WTC11 (cell line): ENCODE results near the gene NOXO1. TPM values are rescaled to one million over a fixed set of nuclear protein-coding genes. Genes with fewer than 3 reads are reported as not detected.

ENCODE experiments used
- ATF1 ChIP-seq: sonication (generic); formaldehyde crosslinking; IDR thresholded peaks from 2 replicates; pipeline ENCODE4 v1.8.1; 2023; ENCODE audit warnings: mild to moderate bottlenecking, moderate library complexity, missing genetic modification reagents
- ATF3 ChIP-seq: sonication (generic); formaldehyde crosslinking; conservative IDR thresholded peaks from 2 replicates; pipeline ENCODE4 v1.8.1; 2022; ENCODE audit warnings: mild to moderate bottlenecking, missing genetic modification reagents
- FOXP1 ChIP-seq: sonication (generic); formaldehyde crosslinking; IDR thresholded peaks from 2 replicates; pipeline ENCODE4 v1.8.0; 2022; ENCODE audit warnings: missing genetic modification reagents, mild to moderate bottlenecking, moderate library complexity, borderline replicate concordance
- FOXP4 ChIP-seq: sonication (generic); formaldehyde crosslinking; IDR thresholded peaks from 2 replicates; pipeline ENCODE4 v1.8.0; 2022; ENCODE audit warnings: mild to moderate bottlenecking, missing genetic modification reagents
- GABPB1 ChIP-seq: sonication (generic); formaldehyde crosslinking; IDR thresholded peaks from 2 replicates; pipeline ENCODE4 v1.8.1; 2023; ENCODE audit warnings: mild to moderate bottlenecking, missing genetic modification reagents
- GRHL2 ChIP-seq: fragments of 250-450 bp; sonication (Bioruptor Pico); IDR thresholded peaks from 2 replicates; pipeline ENCODE4 v1.8.0; 2022; ENCODE audit warnings: mild to moderate bottlenecking, moderate library complexity; ENCODE audit not compliant: insufficient replicate concordance, severe bottlenecking
- HMGA2 ChIP-seq: fragments of 250-450 bp; sonication (Bioruptor Pico); IDR thresholded peaks from 2 replicates; pipeline ENCODE4 v1.4.0; 2021; ENCODE audit warnings: mild to moderate bottlenecking, moderate library complexity
- JUN ChIP-seq: sonication (generic); formaldehyde crosslinking; IDR thresholded peaks from 2 replicates; pipeline ENCODE4 v1.8.0; 2023; ENCODE audit warnings: mild to moderate bottlenecking, missing genetic modification reagents
- KAT7 ChIP-seq: sonication (generic); formaldehyde crosslinking; IDR thresholded peaks from 2 replicates; pipeline ENCODE4 v1.8.1; 2023; ENCODE audit warnings: missing genetic modification reagents, mild to moderate bottlenecking, borderline replicate concordance
- MYBL2 ChIP-seq: sonication (generic); formaldehyde crosslinking; IDR thresholded peaks from 2 replicates; pipeline ENCODE4 v1.8.1; 2023; ENCODE audit warnings: mild to moderate bottlenecking, moderate library complexity, missing genetic modification reagents
- NR2C2 ChIP-seq: sonication (generic); formaldehyde crosslinking; IDR thresholded peaks from 2 replicates; pipeline ENCODE4 v1.8.0; 2022; ENCODE audit warnings: mild to moderate bottlenecking, missing genetic modification reagents
- RORB ChIP-seq: fragments of 250-450 bp; sonication (Bioruptor Pico); IDR thresholded peaks from 2 replicates; pipeline ENCODE4 v1.9.0; 2021; ENCODE audit warnings: mild to moderate bottlenecking
- STAT6 ChIP-seq: sonication (generic); formaldehyde crosslinking; conservative IDR thresholded peaks from 2 replicates; pipeline ENCODE4 v1.8.1; 2023; ENCODE audit warnings: mild to moderate bottlenecking, low read depth, missing genetic modification reagents, moderate library complexity
- USF1 ChIP-seq: sonication (generic); formaldehyde crosslinking; IDR thresholded peaks from 2 replicates; pipeline ENCODE4 v1.8.0; 2022; ENCODE audit warnings: mild to moderate bottlenecking, missing genetic modification reagents
- USF2 ChIP-seq: sonication (generic); formaldehyde crosslinking; IDR thresholded peaks from 2 replicates; pipeline ENCODE4 v1.8.1; 2023; ENCODE audit warnings: mild to moderate bottlenecking, missing genetic modification reagents, moderate library complexity
- ZNF121 ChIP-seq: sonication (generic); formaldehyde crosslinking; IDR thresholded peaks from 2 replicates; pipeline ENCODE4 v1.8.0; 2023; ENCODE audit warnings: missing genetic modification reagents
- ZNF263 ChIP-seq: sonication (generic); formaldehyde crosslinking; IDR thresholded peaks from 2 replicates; pipeline ENCODE4 v1.8.1; 2022; ENCODE audit warnings: low read depth, mild to moderate bottlenecking, moderate library complexity, missing genetic modification reagents
- ZNF281 ChIP-seq: sonication (generic); formaldehyde crosslinking; IDR thresholded peaks from 2 replicates; pipeline ENCODE4 v1.8.0; 2023; ENCODE audit warnings: mild to moderate bottlenecking, missing genetic modification reagents
- ZNF416 ChIP-seq: fragments of 250-450 bp; sonication (Bioruptor Pico); IDR thresholded peaks from 2 replicates; pipeline ENCODE4 v1.9.0; 2021; ENCODE audit warnings: mild to moderate bottlenecking, inconsistent platforms
- ZNF512 ChIP-seq: sonication (generic); formaldehyde crosslinking; IDR thresholded peaks from 2 replicates; pipeline ENCODE4 v1.8.1; 2022; ENCODE audit warnings: missing genetic modification reagents, borderline replicate concordance
- total RNA-seq: library from RNA; stranded (reverse); gene quantifications from 3 replicates; pipeline ENCODE4 v1.2.3, GENCODE V29; 2021
- TF ChIP-seq, protein P1 (sequence below): fragments of 250-450 bp; sonication (Bioruptor Pico); IDR thresholded peaks from 2 replicates; pipeline ENCODE4 v1.9.0; 2021; ENCODE audit warnings: mild to moderate bottlenecking
- TF ChIP-seq, protein P2 (sequence below): fragments of 250-450 bp; sonication (Bioruptor Pico); IDR thresholded peaks from 2 replicates; pipeline ENCODE4 v1.8.0; 2021; ENCODE audit warnings: mild to moderate bottlenecking
- TF ChIP-seq, protein P3 (sequence below): sonication (generic); formaldehyde crosslinking; IDR thresholded peaks from 2 replicates; pipeline ENCODE4 v1.8.0; 2022; ENCODE audit warnings: mild to moderate bottlenecking, missing genetic modification reagents

Gene NOXO1
- total RNA-seq, 1 experiment from 2014 or later = 5.7 TPM

GRCh38 chr16:1991948-1992703, 10.9 kb upstream of the NOXO1 start (continued):
- no peak for TF ChIP-seq ZNF512 (CRISPR knock-in tag)
- TF ChIP-seq, protein P1, sequence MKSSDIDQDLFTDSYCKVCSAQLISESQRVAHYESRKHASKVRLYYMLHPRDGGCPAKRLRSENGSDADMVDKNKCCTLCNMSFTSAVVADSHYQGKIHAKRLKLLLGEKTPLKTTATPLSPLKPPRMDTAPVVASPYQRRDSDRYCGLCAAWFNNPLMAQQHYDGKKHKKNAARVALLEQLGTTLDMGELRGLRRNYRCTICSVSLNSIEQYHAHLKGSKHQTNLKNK (CRISPR knock-in tag) = no peak
- peak; percentile 95 for TF ChIP-seq JUN
- TF ChIP-seq FOXP1 (CRISPR knock-in tag) = peak; percentile 97
- no peak for TF ChIP-seq STAT6 (CRISPR knock-in tag)
- TF ChIP-seq GABPB1 = no peak
- peak; percentile 76; the same call in 1 of the 2 replicates for TF ChIP-seq ATF1
- TF ChIP-seq GRHL2 (CRISPR knock-in tag) = no peak
- TF ChIP-seq HMGA2 (CRISPR knock-in tag) = no peak
- TF ChIP-seq KAT7 (CRISPR knock-in tag) = peak; percentile 75; the same call in 1 of the 2 replicates
- TF ChIP-seq RORB = no peak
- TF ChIP-seq USF1 (CRISPR knock-in tag) = peak; percentile 69; the same call in 1 of the 2 replicates
- TF ChIP-seq ATF3 (CRISPR knock-in tag) = no peak
- TF ChIP-seq FOXP4 (CRISPR knock-in tag) = peak; percentile 97
- TF ChIP-seq, protein P2, sequence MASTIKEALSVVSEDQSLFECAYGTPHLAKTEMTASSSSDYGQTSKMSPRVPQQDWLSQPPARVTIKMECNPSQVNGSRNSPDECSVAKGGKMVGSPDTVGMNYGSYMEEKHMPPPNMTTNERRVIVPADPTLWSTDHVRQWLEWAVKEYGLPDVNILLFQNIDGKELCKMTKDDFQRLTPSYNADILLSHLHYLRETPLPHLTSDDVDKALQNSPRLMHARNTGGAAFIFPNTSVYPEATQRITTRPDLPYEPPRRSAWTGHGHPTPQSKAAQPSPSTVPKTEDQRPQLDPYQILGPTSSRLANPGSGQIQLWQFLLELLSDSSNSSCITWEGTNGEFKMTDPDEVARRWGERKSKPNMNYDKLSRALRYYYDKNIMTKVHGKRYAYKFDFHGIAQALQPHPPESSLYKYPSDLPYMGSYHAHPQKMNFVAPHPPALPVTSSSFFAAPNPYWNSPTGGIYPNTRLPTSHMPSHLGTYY (CRISPR knock-in tag) = no peak
- no peak for TF ChIP-seq USF2 (CRISPR knock-in tag)
- peak; percentile 76; the same call in 1 of the 2 replicates for TF ChIP-seq NR2C2 (CRISPR knock-in tag)
- peak; percentile 92 for TF ChIP-seq ZNF281
- peak; percentile 94 for TF ChIP-seq MYBL2 (CRISPR knock-in tag)
- 0 out of 2 replicates have a peak, but pooled peaks have one; percentile 9 for TF ChIP-seq ZNF416
- no peak for TF ChIP-seq ZNF121
- TF ChIP-seq ZNF263 (CRISPR knock-in tag) = peak; percentile 51; the same call in 1 of the 2 replicates
- TF ChIP-seq, protein P3, sequence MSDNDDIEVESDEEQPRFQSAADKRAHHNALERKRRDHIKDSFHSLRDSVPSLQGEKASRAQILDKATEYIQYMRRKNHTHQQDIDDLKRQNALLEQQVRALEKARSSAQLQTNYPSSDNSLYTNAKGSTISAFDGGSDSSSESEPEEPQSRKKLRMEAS = peak; percentile 96
